ENCODE results near the gene YIPF2. TPM values are rescaled to one million over a fixed set of nuclear protein-coding genes. Genes with fewer than 3 reads are reported as not detected.

YIPF2 gene
- total RNA-seq, 1 donor from 2014 or later: 76.1 TPM

- Mint-ChIP-seq H3K4me3 (ENCODE audit: unreplicated experiment) (no peak overlapping the region), H3K4me1 (ENCODE audit: low read depth) (peaks cover 37% of the 10 kb centered on the region), H3K36me3 (ENCODE audit: low read depth) (no peaks in the 10 kb centered on the region), H3K27me3 (ENCODE audit: low read depth) (no peaks in the 10 kb centered on the region), H3K27ac (ENCODE audit: unreplicated experiment) (peak overlapping the region; percentile 51), H3K9me3 (ENCODE audit: low read depth) (no peaks in the 10 kb centered on the region)
- no peak for DNase-seq (ENCODE audit: low spot score)
- TF ChIP-seq CTCF (IDR thresholded peaks at IDR 0.05): no peak
Measured at GRCh38 chr19:10887616-10888367, 40.6 kb downstream of the YIPF2 start.

- no peak overlapping the region for H3K4me3 Mint-ChIP-seq (ENCODE audit: unreplicated experiment)
- no peak for DNase-seq (ENCODE audit: low spot score)
Measured at GRCh38 chr19:10885201-10886169, 43.0 kb downstream of the YIPF2 start.

GRCh38 chr19:10884274-10884673 is 44.2 kb downstream of the YIPF2 start:
- H3K9me3 Mint-ChIP-seq (ENCODE audit: low read depth): no peaks in the 10 kb centered on the region
- no peak overlapping the region for H3K4me3 Mint-ChIP-seq (ENCODE audit: unreplicated experiment)
- no peak for DNase-seq (ENCODE audit: low spot score)
- H3K27me3 Mint-ChIP-seq (ENCODE audit: low read depth): no peaks in the 10 kb centered on the region
- TF ChIP-seq CTCF (IDR thresholded peaks at IDR 0.05): no peak
- peak overlapping the region; percentile 73 for H3K27ac Mint-ChIP-seq (ENCODE audit: unreplicated experiment)
- H3K36me3 Mint-ChIP-seq (ENCODE audit: low read depth): no peaks in the 10 kb centered on the region
- H3K4me1 Mint-ChIP-seq (ENCODE audit: low read depth): peaks cover 53% of the 10 kb centered on the region

More at GRCh38 chr19:10885201-10886169, 43.0 kb downstream of the YIPF2 start:
- H3K36me3 Mint-ChIP-seq (ENCODE audit: low read depth): no peaks in the 10 kb centered on the region
- no peaks in the 10 kb centered on the region for H3K27me3 Mint-ChIP-seq (ENCODE audit: low read depth)
- H3K27ac Mint-ChIP-seq (ENCODE audit: unreplicated experiment): peak overlapping the region; percentile 61
- H3K4me1 Mint-ChIP-seq (ENCODE audit: low read depth): peaks cover 51% of the 10 kb centered on the region
- no peak for TF ChIP-seq CTCF (IDR thresholded peaks at IDR 0.05)
- no peaks in the 10 kb centered on the region for H3K9me3 Mint-ChIP-seq (ENCODE audit: low read depth)

- H3K4me1 Mint-ChIP-seq (ENCODE audit: low read depth): peaks cover 54% of the 10 kb centered on the region
- H3K9me3 Mint-ChIP-seq (ENCODE audit: low read depth): no peaks in the 10 kb centered on the region
- TF ChIP-seq CTCF (IDR thresholded peaks at IDR 0.05): no peak
- H3K4me3 Mint-ChIP-seq (ENCODE audit: unreplicated experiment): no peak overlapping the region
- H3K27me3 Mint-ChIP-seq (ENCODE audit: low read depth): no peaks in the 10 kb centered on the region
- no peaks in the 10 kb centered on the region for H3K36me3 Mint-ChIP-seq (ENCODE audit: low read depth)
- H3K27ac Mint-ChIP-seq (ENCODE audit: unreplicated experiment): peak overlapping the region; percentile 17
- no peak for DNase-seq (ENCODE audit: low spot score)
Measured at GRCh38 chr19:10882108-10882457, 46.4 kb downstream of the YIPF2 start.

GRCh38 chr19:10881403-10882107 is 46.9 kb downstream of the YIPF2 start:
- Mint-ChIP-seq H3K9me3 (ENCODE audit: low read depth) (no peaks in the 10 kb centered on the region), H3K4me3 (ENCODE audit: unreplicated experiment) (no peak overlapping the region), H3K27me3 (ENCODE audit: low read depth) (no peaks in the 10 kb centered on the region), H3K27ac (ENCODE audit: unreplicated experiment) (peak overlapping the region; percentile 17), H3K36me3 (ENCODE audit: low read depth) (no peaks in the 10 kb centered on the region), H3K4me1 (ENCODE audit: low read depth) (peaks cover 57% of the 10 kb centered on the region)
- no peak for TF ChIP-seq CTCF (IDR thresholded peaks at IDR 0.05)
- DNase-seq (ENCODE audit: low spot score): no peak
